Measurements from ENCODE around the gene TMEM150A.
A peak's percentile ranks its signal among the peaks of the same experiment; 100 is the strongest.
"Not testable (repeated sequence)": the region's sequence is repeated elsewhere in the genome, so short reads cannot be mapped to it uniquely, and the experiment has no call there.

Gene TMEM150A

GRCh38 chr2:85561280-85562212, 41.0 kb downstream of the TMEM150A start, which contains the start of gene GGCX:
Gene GGCX, minus strand, starts transcription at chr2:85561493. Its CDS starts 65 bp downstream, at chr2:85561428.
- TF ChIP-seq, protein P1, sequence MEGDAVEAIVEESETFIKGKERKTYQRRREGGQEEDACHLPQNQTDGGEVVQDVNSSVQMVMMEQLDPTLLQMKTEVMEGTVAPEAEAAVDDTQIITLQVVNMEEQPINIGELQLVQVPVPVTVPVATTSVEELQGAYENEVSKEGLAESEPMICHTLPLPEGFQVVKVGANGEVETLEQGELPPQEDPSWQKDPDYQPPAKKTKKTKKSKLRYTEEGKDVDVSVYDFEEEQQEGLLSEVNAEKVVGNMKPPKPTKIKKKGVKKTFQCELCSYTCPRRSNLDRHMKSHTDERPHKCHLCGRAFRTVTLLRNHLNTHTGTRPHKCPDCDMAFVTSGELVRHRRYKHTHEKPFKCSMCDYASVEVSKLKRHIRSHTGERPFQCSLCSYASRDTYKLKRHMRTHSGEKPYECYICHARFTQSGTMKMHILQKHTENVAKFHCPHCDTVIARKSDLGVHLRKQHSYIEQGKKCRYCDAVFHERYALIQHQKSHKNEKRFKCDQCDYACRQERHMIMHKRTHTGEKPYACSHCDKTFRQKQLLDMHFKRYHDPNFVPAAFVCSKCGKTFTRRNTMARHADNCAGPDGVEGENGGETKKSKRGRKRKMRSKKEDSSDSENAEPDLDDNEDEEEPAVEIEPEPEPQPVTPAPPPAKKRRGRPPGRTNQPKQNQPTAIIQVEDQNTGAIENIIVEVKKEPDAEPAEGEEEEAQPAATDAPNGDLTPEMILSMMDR (IDR thresholded peaks at IDR 0.05; ENCODE audit: unreplicated experiment in 3 of 3), result no peak
- Mint-ChIP-seq H3K27me3 (ENCODE audit: low read depth) (no peaks in the 10 kb centered on the region), H3K27ac (peak within 1 kb of the TSS; percentile 96 to 99 (median 97)), H3K4me3 (peak within 1 kb of the TSS; percentile 93 to 99 (median 96)), H3K4me1 (peaks cover 16% of the 10 kb centered on the region), H3K9me3 (no peaks in the 10 kb centered on the region), H3K36me3 (ENCODE audit: low read depth) (peaks cover 8% of the 10 kb centered on the region)

- no peaks in the 10 kb centered on the region for H3K9me3 Mint-ChIP-seq
- H3K4me1 Mint-ChIP-seq, result peaks cover 16% of the 10 kb centered on the region
- H3K36me3 Mint-ChIP-seq (ENCODE audit: low read depth), result peaks cover 14% of the 10 kb centered on the region
- TF ChIP-seq, protein P1 (IDR thresholded peaks at IDR 0.05; ENCODE audit: unreplicated experiment in 3 of 3), result no peak
- H3K27ac Mint-ChIP-seq, result peak overlapping the region; percentile 88 to 99 (median 96)
- H3K4me3 Mint-ChIP-seq, result peak overlapping the region; percentile 93 to 99 (median 96)
- no peaks in the 10 kb centered on the region for H3K27me3 Mint-ChIP-seq (ENCODE audit: low read depth)
These were observed 41.7 kb downstream of the TMEM150A start for GRCh38 chr2:85560812-85561279.

DNA sequence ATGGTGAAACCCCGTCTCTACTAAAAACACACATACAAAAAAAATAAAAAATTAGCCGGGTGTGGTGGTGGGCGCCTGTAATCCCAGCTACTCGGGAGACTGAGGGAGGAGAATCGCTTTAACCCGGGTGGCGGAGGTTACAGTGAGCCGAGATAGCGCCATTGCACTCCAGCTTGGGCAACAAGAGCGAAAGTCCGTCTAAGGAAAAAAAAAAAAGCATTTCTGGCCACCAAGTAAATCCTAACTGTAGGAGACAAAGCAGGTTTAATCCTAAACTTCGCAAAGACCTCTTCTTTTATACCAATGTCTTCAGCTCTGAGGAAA, 42.1 kb downstream of the TMEM150A start:
- peaks cover 17% of the 10 kb centered on the region for H3K36me3 Mint-ChIP-seq (ENCODE audit: low read depth)
- not testable (repeated sequence) for H3K9me3 Mint-ChIP-seq
- H3K4me3 Mint-ChIP-seq, result peak overlapping the region; percentile 93 to 99 (median 96)

DNA sequence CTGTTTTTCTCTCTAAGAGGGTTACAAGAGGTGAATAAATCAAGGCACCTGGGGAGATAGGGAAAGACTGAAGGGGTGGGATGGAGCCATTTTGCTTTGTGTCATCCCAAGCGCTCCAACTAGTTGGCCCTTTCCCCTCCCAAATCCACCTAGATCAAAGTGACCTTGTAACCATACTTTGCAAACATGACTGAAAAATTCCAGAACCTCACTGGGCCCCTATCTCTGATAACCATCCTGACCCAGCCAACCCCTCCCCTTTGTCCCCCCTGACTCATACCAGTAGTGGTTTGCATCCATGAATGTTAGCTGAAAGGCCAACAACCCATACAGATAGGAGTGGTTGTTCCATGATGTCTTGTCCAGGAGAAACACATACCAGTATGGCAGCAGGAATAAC, 44.3 kb downstream of the TMEM150A start:
- H3K4me1 Mint-ChIP-seq, result peaks cover 16% of the 10 kb centered on the region
- no peak overlapping the region for H3K27ac Mint-ChIP-seq
- H3K4me3 Mint-ChIP-seq, result peak overlapping the region; percentile 67 to 80 (median 67)
- no peaks in the 10 kb centered on the region for H3K27me3 Mint-ChIP-seq (ENCODE audit: low read depth)
- H3K9me3 Mint-ChIP-seq, result no peaks in the 10 kb centered on the region
- H3K36me3 Mint-ChIP-seq (ENCODE audit: low read depth), result peaks cover 30% of the 10 kb centered on the region
- TF ChIP-seq, protein P1 (IDR thresholded peaks at IDR 0.05; ENCODE audit: unreplicated experiment in 3 of 3), result no peak

More for the DNA sequence above, 42.1 kb downstream of the TMEM150A start:
- peaks cover 16% of the 10 kb centered on the region for H3K4me1 Mint-ChIP-seq
- H3K27me3 Mint-ChIP-seq (ENCODE audit: low read depth), result not testable (repeated sequence)
- H3K27ac Mint-ChIP-seq, result peak overlapping the region; percentile 88 to 99 (median 96)

GRCh38 chr2:85557130-85557529, 45.4 kb downstream of the TMEM150A start:
- H3K27ac Mint-ChIP-seq, result no peak overlapping the region
- peaks cover 16% of the 10 kb centered on the region for H3K4me1 Mint-ChIP-seq
- peaks cover 36% of the 10 kb centered on the region for H3K36me3 Mint-ChIP-seq (ENCODE audit: low read depth)
- H3K4me3 Mint-ChIP-seq, result no peak overlapping the region
- no peaks in the 10 kb centered on the region for H3K9me3 Mint-ChIP-seq
- no peaks in the 10 kb centered on the region for H3K27me3 Mint-ChIP-seq (ENCODE audit: low read depth)
- TF ChIP-seq, protein P1 (IDR thresholded peaks at IDR 0.05; ENCODE audit: unreplicated experiment in 3 of 3), result no peak

DNA sequence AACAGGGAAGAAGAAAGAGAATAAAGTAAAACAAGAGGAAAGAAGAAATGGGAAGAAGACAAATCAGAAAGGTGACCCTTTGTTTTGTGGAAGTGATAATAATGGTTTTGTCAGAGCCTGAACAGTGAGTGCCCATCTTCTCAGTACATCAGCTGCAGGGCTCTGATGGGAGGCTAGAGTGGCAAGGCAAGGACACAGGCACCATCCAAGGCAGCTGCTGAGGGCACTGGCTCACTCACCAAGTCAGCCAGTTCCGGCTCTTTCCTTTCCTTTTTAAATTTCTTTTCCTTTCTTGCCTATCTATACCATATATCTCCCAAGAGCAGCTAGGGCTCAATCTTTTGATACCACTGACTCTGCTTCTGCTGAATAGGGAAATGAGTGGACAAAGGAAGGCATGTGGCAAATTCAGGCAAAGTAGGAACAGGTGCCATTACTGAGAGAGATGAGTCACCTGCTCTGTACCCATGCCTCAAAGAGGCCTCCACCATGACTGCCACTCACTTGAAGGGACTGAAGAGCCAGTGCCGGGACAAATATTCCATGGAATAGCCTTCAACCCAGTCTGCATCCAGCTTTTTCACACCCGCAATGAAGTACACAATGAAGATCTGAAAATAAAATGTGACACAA, 47.4 kb downstream of the TMEM150A start:
- TF ChIP-seq, protein P1 (IDR thresholded peaks at IDR 0.05; ENCODE audit: unreplicated experiment in 3 of 3), result no peak
- no peaks in the 10 kb centered on the region for H3K27me3 Mint-ChIP-seq (ENCODE audit: low read depth)
- H3K9me3 Mint-ChIP-seq, result no peaks in the 10 kb centered on the region
- H3K27ac Mint-ChIP-seq, result no peak overlapping the region
- peaks cover 10% of the 10 kb centered on the region for H3K4me1 Mint-ChIP-seq
- H3K4me3 Mint-ChIP-seq, result no peak overlapping the region
- H3K36me3 Mint-ChIP-seq (ENCODE audit: low read depth), result peaks cover 55% of the 10 kb centered on the region

All from nephron (organoid).